PC-9 (cell line): ENCODE results near the gene PRKCA. TPM values are rescaled to one million over a fixed set of nuclear protein-coding genes. Genes with fewer than 3 reads are reported as not detected.

Experiments
- BruUV-seq: library from RNA; stranded (reverse); fragments of 400-500 nt; replicated peaks from 2 replicates; lab custom pipeline; 2021; lab: Mats Ljungman, UMichigan
- CTCF ChIA-PET: fragments of 300-600 bp; sonication (Branson Sonifier 250); formaldehyde crosslinking; loops from one replicate; lab custom pipeline; 2022; ENCODE audit warnings: antibody characterized with exemption; lab: Charles Lee
- POLR2A ChIA-PET: fragments of 300-600 bp; sonication (Branson Sonifier 250); formaldehyde crosslinking; loops from one replicate; lab custom pipeline; 2022; ENCODE audit warnings: antibody characterized with exemption; ENCODE audit not compliant: unreplicated experiment; lab: Charles Lee
- DNase-seq, 2 experiments: peaks; one replicate each; pipeline versions ENCODE4 v3.0.0 to v3.0.0-alpha.2; 2015 to 2022; ENCODE audit warnings: mixed read lengths in 1 of 2
- H2AFZ ChIP-seq: fragments of 200-600 bp; sonication (generic); 2 replicates; pipeline ENCODE4 v1.8.1; 2017; ENCODE audit warnings: antibody characterized with exemption
- H3F3A ChIP-seq: fragments of 200-600 bp; sonication (generic); 2 replicates; pipeline ENCODE4 v1.8.1; 2017; ENCODE audit warnings: antibody characterized with exemption, mild to moderate bottlenecking, low read depth; ENCODE audit not compliant: insufficient read depth
- H3K27ac ChIP-seq: fragments of 200-600 bp; sonication (generic); 2 replicates; pipeline ENCODE4 v1.6.1; 2016; ENCODE audit warnings: mixed run types
- H3K27me3 ChIP-seq: fragments of 200-600 bp; sonication (generic); 2 replicates; pipeline ENCODE4 v1.6.1; 2016; ENCODE audit warnings: low read depth, mixed run types; ENCODE audit not compliant: insufficient read depth
- H3K36me3 ChIP-seq: fragments of 200-600 bp; sonication (generic); 2 replicates; pipeline ENCODE4 v1.6.1; 2016; ENCODE audit warnings: low read depth, mixed run types
- H3K4me1 ChIP-seq: fragments of 200-600 bp; sonication (generic); replicated peaks from 2 replicates; pipeline ENCODE4 v1.6.1; 2016; ENCODE audit warnings: mixed run types; ENCODE audit not compliant: insufficient read depth
- H3K4me2 ChIP-seq: fragments of 200-600 bp; sonication (generic); 2 replicates; pipeline ENCODE4 v1.6.1; 2017; ENCODE audit warnings: mixed run types
- H3K4me3 ChIP-seq: fragments of 200-600 bp; sonication (generic); 2 replicates; pipeline ENCODE4 v1.6.1; 2016; ENCODE audit warnings: mixed run types
- H3K79me2 ChIP-seq: fragments of 200-600 bp; sonication (generic); 2 replicates; pipeline ENCODE4 v1.6.1; 2017; ENCODE audit warnings: low read depth, mixed run types
- H3K9me2 ChIP-seq: fragments of 200-600 bp; sonication (generic); 2 replicates; pipeline ENCODE4 v1.8.1; 2017; ENCODE audit warnings: mild to moderate bottlenecking; ENCODE audit not compliant: insufficient read depth
- H3K9me3 ChIP-seq: fragments of 200-600 bp; sonication (generic); 2 replicates; pipeline ENCODE4 v1.8.1; 2016; ENCODE audit warnings: low read depth; ENCODE audit not compliant: insufficient read depth
- H4K20me1 ChIP-seq: fragments of 200-600 bp; sonication (generic); 2 replicates; pipeline ENCODE4 v1.8.1; 2017; ENCODE audit not compliant: insufficient read depth
- CTCF ChIP-seq: fragments of 200-600 bp; sonication (generic); conservative IDR thresholded peaks from 2 replicates; pipeline ENCODE4 v1.6.1; 2017; ENCODE audit warnings: mixed run types, antibody characterized with exemption, mild to moderate bottlenecking, moderate library complexity
- EZH2 ChIP-seq: fragments of 200-600 bp; sonication (generic); IDR thresholded peaks from 2 replicates; pipeline ENCODE4 v1.8.0; 2017; ENCODE audit warnings: antibody characterized with exemption, low read depth
- intact Hi-C: fragments of 100-400 bp; cut with micrococcal nuclease; formaldehyde crosslinking; loops from one replicate; pipeline ENCODE4 v1.10.0; 2022; ENCODE audit not compliant: unreplicated experiment
- total RNA-seq: library from RNA; stranded (reverse); gene quantifications from 2 replicates; pipeline ENCODE4 v1.2.3, GENCODE V29; 2021

PRKCA gene
- total RNA-seq, 1 experiment from 2014 or later, result 23.1 TPM

GRCh38 chr17:66582373-66583111, 280.1 kb downstream of the PRKCA start:
- Histone ChIP-seq H2AFZ (no peak overlapping the region), H4K20me1 (no peaks in the 10 kb centered on the region), H3K4me3 (no peak overlapping the region), H3K9me2 (no peaks in the 10 kb centered on the region), H3F3A (peaks cover 12% of the 10 kb centered on the region; the same call in 1 of the 2 replicates), H3K36me3 (no peaks in the 10 kb centered on the region), H3K9me3 (no peaks in the 10 kb centered on the region), H3K4me2 (no peak overlapping the region), H3K4me1 (peaks cover 8% of the 10 kb centered on the region; the same call in 1 of the 2 replicates), H3K27me3 (no peaks in the 10 kb centered on the region), H3K27ac (no peak overlapping the region), H3K79me2 (no peaks in the 10 kb centered on the region; the same call in 1 of the 2 replicates)
- TF ChIP-seq EZH2, result no peak
- no peak for TF ChIP-seq CTCF
- intact Hi-C loops, result no loop called here
- CTCF ChIA-PET, result no interaction called here
- no peak for DNase-seq
- POLR2A ChIA-PET, result no interaction called here
- no TSS peak for BruUV-seq

GRCh38 chr17:66583112-66583748, 280.8 kb downstream of the PRKCA start:
- Histone ChIP-seq H3K27ac (no peak overlapping the region), H3K4me1 (peaks cover 8% of the 10 kb centered on the region; the same call in 1 of the 2 replicates), H3K79me2 (no peaks in the 10 kb centered on the region; the same call in 1 of the 2 replicates), H3K27me3 (no peaks in the 10 kb centered on the region), H2AFZ (no peak overlapping the region), H3K9me2 (no peaks in the 10 kb centered on the region), H3K36me3 (no peaks in the 10 kb centered on the region), H3K9me3 (no peaks in the 10 kb centered on the region), H3K4me3 (no peak overlapping the region), H4K20me1 (no peaks in the 10 kb centered on the region), H3K4me2 (no peak overlapping the region), H3F3A (peaks cover 12% of the 10 kb centered on the region; the same call in 1 of the 2 replicates)
- CTCF ChIA-PET, result no interaction called here
- TF ChIP-seq CTCF (no peak), EZH2 (no peak)
- no peak for DNase-seq
- POLR2A ChIA-PET, result no interaction called here
- no TSS peak for BruUV-seq
- intact Hi-C loops, result no loop called here

DNA sequence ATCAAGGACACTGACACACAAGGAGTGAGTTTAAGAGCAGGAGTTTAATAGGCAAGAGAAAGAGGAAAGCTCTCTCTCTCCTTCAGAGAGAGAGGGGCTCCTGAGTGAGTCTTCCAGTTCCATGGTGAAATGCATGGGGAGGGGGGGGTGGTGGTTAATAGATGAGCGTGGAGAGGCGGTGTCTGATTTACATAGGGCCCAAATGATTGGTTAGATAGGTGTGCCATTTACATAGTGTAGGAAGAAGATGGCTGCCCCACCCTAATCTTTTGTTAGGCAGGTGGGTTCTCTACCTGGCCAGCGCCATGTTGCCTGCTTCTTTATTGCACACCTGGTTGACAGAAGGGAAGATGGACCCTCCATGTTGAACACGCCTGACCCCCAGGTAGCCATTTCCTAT, 282.5 kb downstream of the PRKCA start:
- H3K9me3 ChIP-seq, result no peaks in the 10 kb centered on the region
- no TSS peak for BruUV-seq
- intact Hi-C loops, result no loop called here

More for the DNA sequence above, 282.5 kb downstream of the PRKCA start:
- peaks cover 9% of the 10 kb centered on the region; the same call in 1 of the 2 replicates for H3F3A ChIP-seq
- no peaks in the 10 kb centered on the region for H3K9me2 ChIP-seq
- no peak overlapping the region for H3K27ac ChIP-seq
- no peaks in the 10 kb centered on the region for H3K36me3 ChIP-seq
- H2AFZ ChIP-seq, result no peak overlapping the region
- H4K20me1 ChIP-seq, result no peaks in the 10 kb centered on the region
- no peak for TF ChIP-seq EZH2
- TF ChIP-seq CTCF, result no peak
- no peaks in the 10 kb centered on the region for H3K79me2 ChIP-seq
- no peak for DNase-seq
- peaks cover 3% of the 10 kb centered on the region; the same call in 1 of the 2 replicates for H3K4me1 ChIP-seq
- ChIA-PET CTCF (interaction anchor here (0.6 kb wide), 1 partner anchor 120 kb away, joined by 6 read pairs; no protein-coding TSS in a partner anchor), POLR2A (no interaction called here)
- no peak overlapping the region for H3K4me3 ChIP-seq
- no peak overlapping the region for H3K4me2 ChIP-seq
- no peaks in the 10 kb centered on the region for H3K27me3 ChIP-seq
